NB4 (cell line): ENCODE data around the gene NEURL2.

Source experiments
- POLR2A ChIP-seq: IDR thresholded peaks from 2 replicates; pipeline ENCODE4 v1.6.1; 2011; ENCODE audit warnings: mild to moderate bottlenecking; ENCODE audit not compliant: insufficient read length; ENCODE audit errors: extremely low read depth
- TF ChIP-seq, protein P1 (sequence below): IDR thresholded peaks from one replicate; pipeline ENCODE4 v1.5.1; 2012; ENCODE audit warnings: low read depth, low read length

DNA sequence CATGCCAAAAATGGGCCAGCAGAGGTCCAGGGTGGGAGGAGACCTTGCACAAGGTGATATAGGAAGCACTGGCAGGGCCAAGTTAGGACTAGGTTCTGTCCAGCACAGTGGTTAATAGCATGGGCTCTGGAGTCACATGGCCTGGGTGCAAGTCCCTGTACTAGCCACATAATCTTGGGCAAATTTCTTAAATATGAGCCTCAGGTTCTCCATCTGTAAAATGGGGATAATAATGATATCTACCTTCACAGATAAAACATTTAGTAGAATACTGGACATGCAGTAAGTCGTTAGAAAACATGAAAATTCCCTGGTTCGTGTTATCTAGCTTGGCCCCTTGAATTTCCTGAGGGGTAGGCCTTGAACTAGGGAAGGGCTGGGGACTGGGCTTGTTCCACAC is 6.3 kb upstream of the NEURL2 start:
- TF ChIP-seq POLR2A = no peak
- TF ChIP-seq, protein P1, sequence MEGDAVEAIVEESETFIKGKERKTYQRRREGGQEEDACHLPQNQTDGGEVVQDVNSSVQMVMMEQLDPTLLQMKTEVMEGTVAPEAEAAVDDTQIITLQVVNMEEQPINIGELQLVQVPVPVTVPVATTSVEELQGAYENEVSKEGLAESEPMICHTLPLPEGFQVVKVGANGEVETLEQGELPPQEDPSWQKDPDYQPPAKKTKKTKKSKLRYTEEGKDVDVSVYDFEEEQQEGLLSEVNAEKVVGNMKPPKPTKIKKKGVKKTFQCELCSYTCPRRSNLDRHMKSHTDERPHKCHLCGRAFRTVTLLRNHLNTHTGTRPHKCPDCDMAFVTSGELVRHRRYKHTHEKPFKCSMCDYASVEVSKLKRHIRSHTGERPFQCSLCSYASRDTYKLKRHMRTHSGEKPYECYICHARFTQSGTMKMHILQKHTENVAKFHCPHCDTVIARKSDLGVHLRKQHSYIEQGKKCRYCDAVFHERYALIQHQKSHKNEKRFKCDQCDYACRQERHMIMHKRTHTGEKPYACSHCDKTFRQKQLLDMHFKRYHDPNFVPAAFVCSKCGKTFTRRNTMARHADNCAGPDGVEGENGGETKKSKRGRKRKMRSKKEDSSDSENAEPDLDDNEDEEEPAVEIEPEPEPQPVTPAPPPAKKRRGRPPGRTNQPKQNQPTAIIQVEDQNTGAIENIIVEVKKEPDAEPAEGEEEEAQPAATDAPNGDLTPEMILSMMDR = no peak
